ENCODE data around the gene SH3BP5L.

DNA sequence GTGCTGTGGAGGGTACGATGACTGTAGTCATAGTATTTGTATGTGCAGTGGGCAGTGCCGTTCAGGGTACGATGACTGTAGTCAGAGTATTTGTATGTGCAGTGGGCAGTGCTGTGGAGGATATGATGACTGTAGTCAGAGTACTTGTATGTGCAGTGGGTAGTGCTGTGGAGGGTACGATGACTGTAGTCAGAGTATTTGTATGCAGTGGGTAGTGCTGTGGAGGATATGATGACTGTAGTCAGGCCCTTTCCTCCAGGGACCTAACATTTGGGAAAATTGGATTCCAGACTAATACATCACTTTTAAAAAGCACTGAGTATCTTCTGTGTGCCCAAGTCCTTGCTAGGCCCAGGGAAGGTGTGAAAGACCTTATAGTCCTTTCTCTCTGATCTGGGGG is 15.2 kb upstream of the SH3BP5L start:
- TF ChIP-seq CEBPB (IDR thresholded peaks at IDR 0.05; ENCODE audit: low read depth, low read length) (no peak), JUN (IDR thresholded peaks at IDR 0.05; ENCODE audit: low read depth, low read length) (no peak), ZNF274 (IDR thresholded peaks at IDR 0.05; ENCODE audit: borderline replicate concordance, extremely low read depth, low read length) (no peak), EZH2 (IDR thresholded peaks at IDR 0.05; ENCODE audit: low read depth, low read length, severe bottlenecking) (no peak), GABPA (IDR thresholded peaks at IDR 0.05; ENCODE audit: borderline replicate concordance, insufficient read depth, low read length) (no peak), EP300 (IDR thresholded peaks at IDR 0.05; ENCODE audit: borderline replicate concordance in 1 of 2, low read depth in 2 of 2, low read length in 2 of 2) (no peak), POLR2A (IDR thresholded peaks at IDR 0.05; ENCODE audit: control extremely low read depth in 1 of 2, low read depth in 2 of 2, low read length in 2 of 2) (no peak), TAF1 (IDR thresholded peaks at IDR 0.05; ENCODE audit: low read depth, low read length) (no peak), TCF12 (IDR thresholded peaks at IDR 0.05; ENCODE audit: low read depth, low read length) (no peak), ASH2L (IDR thresholded peaks at IDR 0.05; ENCODE audit: low read length) (no peak)
- TF ChIP-seq, protein P1, sequence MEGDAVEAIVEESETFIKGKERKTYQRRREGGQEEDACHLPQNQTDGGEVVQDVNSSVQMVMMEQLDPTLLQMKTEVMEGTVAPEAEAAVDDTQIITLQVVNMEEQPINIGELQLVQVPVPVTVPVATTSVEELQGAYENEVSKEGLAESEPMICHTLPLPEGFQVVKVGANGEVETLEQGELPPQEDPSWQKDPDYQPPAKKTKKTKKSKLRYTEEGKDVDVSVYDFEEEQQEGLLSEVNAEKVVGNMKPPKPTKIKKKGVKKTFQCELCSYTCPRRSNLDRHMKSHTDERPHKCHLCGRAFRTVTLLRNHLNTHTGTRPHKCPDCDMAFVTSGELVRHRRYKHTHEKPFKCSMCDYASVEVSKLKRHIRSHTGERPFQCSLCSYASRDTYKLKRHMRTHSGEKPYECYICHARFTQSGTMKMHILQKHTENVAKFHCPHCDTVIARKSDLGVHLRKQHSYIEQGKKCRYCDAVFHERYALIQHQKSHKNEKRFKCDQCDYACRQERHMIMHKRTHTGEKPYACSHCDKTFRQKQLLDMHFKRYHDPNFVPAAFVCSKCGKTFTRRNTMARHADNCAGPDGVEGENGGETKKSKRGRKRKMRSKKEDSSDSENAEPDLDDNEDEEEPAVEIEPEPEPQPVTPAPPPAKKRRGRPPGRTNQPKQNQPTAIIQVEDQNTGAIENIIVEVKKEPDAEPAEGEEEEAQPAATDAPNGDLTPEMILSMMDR (IDR thresholded peaks at IDR 0.05; ENCODE audit: control extremely low read depth in 1 of 3, insufficient read depth in 1 of 3, low read depth in 1 of 3, low read length in 3 of 3): no peak

Measured in H1 (cell line).